Measurements from ENCODE around the gene TAPBP. TPM values are rescaled to one million over a fixed set of nuclear protein-coding genes. Genes with fewer than 3 reads are reported as not detected.
"Not testable (repeated sequence)": the region's sequence is repeated elsewhere in the genome, so short reads cannot be mapped to it uniquely, and the experiment has no call there.

TAPBP gene
- total RNA-seq, 1 experiment from 2014 or later = 28.2 TPM

DNA sequence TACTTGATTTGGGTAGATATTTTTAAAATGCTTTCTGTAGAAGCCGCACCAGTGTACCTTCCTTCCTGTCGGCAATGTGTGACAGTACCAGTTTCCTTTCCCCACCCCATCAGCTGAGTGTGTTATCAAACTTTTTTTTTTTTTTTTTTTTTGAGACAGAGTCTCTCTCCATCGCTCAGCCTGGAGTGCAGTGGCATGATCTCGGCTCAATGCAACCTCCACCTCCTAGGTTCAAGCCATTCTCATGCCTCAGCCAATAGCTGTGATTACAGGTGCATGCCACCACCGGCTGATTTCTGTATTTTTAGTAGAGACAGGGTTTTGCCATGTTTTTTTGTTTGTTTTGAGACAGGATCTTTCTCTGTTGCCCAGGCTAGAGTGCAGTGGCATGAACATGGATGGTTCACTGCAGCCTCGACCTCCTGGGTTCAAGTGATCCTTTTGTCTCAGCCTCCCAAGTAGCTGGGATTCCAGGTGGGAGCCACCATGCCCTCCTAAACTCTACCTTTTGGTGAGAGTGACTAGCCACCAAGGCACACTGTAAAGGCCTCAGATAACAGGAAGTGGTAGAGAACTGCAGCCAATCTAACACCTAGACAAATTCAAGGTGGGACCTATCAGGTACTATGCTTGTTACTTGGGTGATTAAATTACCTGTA lies 30.2 kb upstream of the TAPBP start:
- H3K9me3 Mint-ChIP-seq = no peaks in the 10 kb centered on the region
- Histone ChIP-seq H3K79me1 (ENCODE audit: insufficient read depth, low read depth, low read length, poor library complexity, severe bottlenecking) (no peaks in the 10 kb centered on the region), H3K23ac (ENCODE audit: insufficient read length, low read depth, low read length) (no peak overlapping the region), H3K4me1 (ENCODE audit: insufficient read depth, low read length) (0 out of 2 replicates have a peak, but pooled peaks cover 2% of the 10 kb centered on the region), H4K20me1 (ENCODE audit: control insufficient read depth, insufficient read depth, insufficient read length) (no peaks in the 10 kb centered on the region), H2BK20ac (ENCODE audit: low read depth, low read length, poor library complexity, severe bottlenecking) (no peak overlapping the region), H4K8ac (replicated peaks; ENCODE audit: insufficient read length, low read depth, low read length) (no peak overlapping the region), H3K4me2 (ENCODE audit: insufficient read depth, insufficient read length, low read length) (no peak overlapping the region), H3K27me3 (ENCODE audit: insufficient read depth, low read length) (no peaks in the 10 kb centered on the region), H3K23me2 (ENCODE audit: insufficient read length, low read depth, low read length, poor library complexity, severe bottlenecking) (no peaks in the 10 kb centered on the region), H2BK120ac (ENCODE audit: low read depth, low read length, poor library complexity, severe bottlenecking) (no peak overlapping the region), H2BK5ac (ENCODE audit: insufficient read length, low read length) (no peak overlapping the region), H2AK5ac (ENCODE audit: insufficient read length, low read length) (no peak overlapping the region), H3K27ac (ENCODE audit: insufficient read length, low read depth, low read length) (no peak overlapping the region), H3K9ac (ENCODE audit: extremely low read depth, insufficient read length, low read length) (no peak overlapping the region), H2BK12ac (ENCODE audit: insufficient read length, low read depth, low read length) (no peak overlapping the region), H3T11ph (ENCODE audit: low read length) (no peak overlapping the region), H4K91ac (ENCODE audit: insufficient read length, low read depth, low read length) (no peak overlapping the region), H3K14ac (ENCODE audit: insufficient read depth, low read length) (no peak overlapping the region), H3K4ac (ENCODE audit: low read depth, low read length) (no peak overlapping the region), H3K18ac (ENCODE audit: insufficient read length, low read depth, low read length) (no peak overlapping the region), H2AFZ (ENCODE audit: low read length) (no peak overlapping the region), H2BK15ac (ENCODE audit: low read depth, low read length) (no peak overlapping the region), H4K5ac (ENCODE audit: insufficient read length, low read depth, low read length) (no peak overlapping the region), H3K9me3 (ENCODE audit: control insufficient read depth, low read depth, low read length) (no peaks in the 10 kb centered on the region), H3K56ac (ENCODE audit: insufficient read length, low read depth, low read length) (no peak overlapping the region), H3K79me2 (ENCODE audit: insufficient read depth, low read length) (no peaks in the 10 kb centered on the region)
- no peaks in the 10 kb centered on the region for H3K36me3 Mint-ChIP-seq (ENCODE audit: insufficient read depth in 1 of 3, low read depth in 3 of 3)
- H3K27me3 Mint-ChIP-seq (ENCODE audit: low read depth) = peaks cover 3% of the 10 kb centered on the region
- H3K4me3 Mint-ChIP-seq = no peak overlapping the region
- no CpG with 5 or more reads among the region's 6 CpGs for whole genome bisulfite sequencing (ENCODE audit: extremely low coverage, insufficient read length, low lambda C conversion rate)
- peaks cover 13 to 15% of the 10 kb centered on the region in 2 experiments for H3K4me1 Mint-ChIP-seq
- H3K27ac Mint-ChIP-seq = no peak overlapping the region
- no peak for DNase-seq
- TF ChIP-seq, protein P1, sequence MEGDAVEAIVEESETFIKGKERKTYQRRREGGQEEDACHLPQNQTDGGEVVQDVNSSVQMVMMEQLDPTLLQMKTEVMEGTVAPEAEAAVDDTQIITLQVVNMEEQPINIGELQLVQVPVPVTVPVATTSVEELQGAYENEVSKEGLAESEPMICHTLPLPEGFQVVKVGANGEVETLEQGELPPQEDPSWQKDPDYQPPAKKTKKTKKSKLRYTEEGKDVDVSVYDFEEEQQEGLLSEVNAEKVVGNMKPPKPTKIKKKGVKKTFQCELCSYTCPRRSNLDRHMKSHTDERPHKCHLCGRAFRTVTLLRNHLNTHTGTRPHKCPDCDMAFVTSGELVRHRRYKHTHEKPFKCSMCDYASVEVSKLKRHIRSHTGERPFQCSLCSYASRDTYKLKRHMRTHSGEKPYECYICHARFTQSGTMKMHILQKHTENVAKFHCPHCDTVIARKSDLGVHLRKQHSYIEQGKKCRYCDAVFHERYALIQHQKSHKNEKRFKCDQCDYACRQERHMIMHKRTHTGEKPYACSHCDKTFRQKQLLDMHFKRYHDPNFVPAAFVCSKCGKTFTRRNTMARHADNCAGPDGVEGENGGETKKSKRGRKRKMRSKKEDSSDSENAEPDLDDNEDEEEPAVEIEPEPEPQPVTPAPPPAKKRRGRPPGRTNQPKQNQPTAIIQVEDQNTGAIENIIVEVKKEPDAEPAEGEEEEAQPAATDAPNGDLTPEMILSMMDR (conservative IDR thresholded peaks at IDR 0.05) = no peak

DNA sequence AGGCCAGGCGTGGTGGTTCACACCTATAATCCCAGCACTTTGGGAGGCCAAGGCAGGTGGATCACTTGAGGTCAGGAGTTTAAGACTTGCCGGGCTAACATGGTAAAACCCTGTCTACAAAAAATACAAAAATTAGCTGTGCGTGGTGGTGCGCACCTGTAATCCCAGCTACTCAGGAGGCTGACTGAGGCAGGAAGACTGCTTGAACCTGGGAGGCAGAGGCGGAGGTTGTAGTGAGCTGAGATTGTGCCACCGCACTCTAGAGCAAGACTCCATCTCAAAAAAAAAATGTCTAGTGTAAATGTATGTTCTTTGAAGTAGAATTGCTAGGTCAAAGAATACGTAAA lies 29.7 kb upstream of the TAPBP start:
- not testable (repeated sequence) for H2AFZ ChIP-seq (ENCODE audit: low read length); H3K9me3 ChIP-seq (ENCODE audit: control insufficient read depth, low read depth, low read length); DNase-seq; H3K79me2 ChIP-seq (ENCODE audit: insufficient read depth, low read length); H2BK15ac ChIP-seq (ENCODE audit: low read depth, low read length); H3K27ac Mint-ChIP-seq; H4K91ac ChIP-seq (ENCODE audit: insufficient read length, low read depth, low read length); H3K9ac ChIP-seq (ENCODE audit: extremely low read depth, insufficient read length, low read length); H3K36me3 Mint-ChIP-seq (ENCODE audit: insufficient read depth in 1 of 3, low read depth in 3 of 3); H3K27me3 ChIP-seq (ENCODE audit: insufficient read depth, low read length); H3K27me3 Mint-ChIP-seq (ENCODE audit: low read depth); H4K8ac ChIP-seq (replicated peaks; ENCODE audit: insufficient read length, low read depth, low read length); H3K56ac ChIP-seq (ENCODE audit: insufficient read length, low read depth, low read length); H3K79me1 ChIP-seq (ENCODE audit: insufficient read depth, low read depth, low read length, poor library complexity, severe bottlenecking); H2AK5ac ChIP-seq (ENCODE audit: insufficient read length, low read length); H2BK120ac ChIP-seq (ENCODE audit: low read depth, low read length, poor library complexity, severe bottlenecking); H3T11ph ChIP-seq (ENCODE audit: low read length); H2BK20ac ChIP-seq (ENCODE audit: low read depth, low read length, poor library complexity, severe bottlenecking); H3K23ac ChIP-seq (ENCODE audit: insufficient read length, low read depth, low read length); H3K9me3 Mint-ChIP-seq; H3K27ac ChIP-seq (ENCODE audit: insufficient read length, low read depth, low read length); H3K4me2 ChIP-seq (ENCODE audit: insufficient read depth, insufficient read length, low read length); H4K20me1 ChIP-seq (ENCODE audit: control insufficient read depth, insufficient read depth, insufficient read length); H3K4me1 ChIP-seq (ENCODE audit: insufficient read depth, low read length); H3K4ac ChIP-seq (ENCODE audit: low read depth, low read length); H3K4me3 Mint-ChIP-seq; H3K23me2 ChIP-seq (ENCODE audit: insufficient read length, low read depth, low read length, poor library complexity, severe bottlenecking); H2BK12ac ChIP-seq (ENCODE audit: insufficient read length, low read depth, low read length); H3K18ac ChIP-seq (ENCODE audit: insufficient read length, low read depth, low read length); H3K14ac ChIP-seq (ENCODE audit: insufficient read depth, low read length); H4K5ac ChIP-seq (ENCODE audit: insufficient read length, low read depth, low read length); H2BK5ac ChIP-seq (ENCODE audit: insufficient read length, low read length)
- peaks cover 9 to 10% of the 10 kb centered on the region in 2 experiments for H3K4me1 Mint-ChIP-seq
- no CpG with 5 or more reads among the region's 7 CpGs for WGBS (ENCODE audit: extremely low coverage, insufficient read length, low lambda C conversion rate)

Measured in H9 (cell line).